Peyer's patch (tissue), 4 donors: ENCODE measurements around the gene COG2. TPM values are rescaled to one million over a fixed set of nuclear protein-coding genes. Genes with fewer than 3 reads are reported as not detected.

Source experiments
- DNase-seq, 3 donors: peaks; one replicate each; pipeline ENCODE4 v3.0.0-alpha.2; 2017 to 2019
- H3K27ac ChIP-seq, 4 donors: fragments of 200-600 bp; sonication (generic); one replicate each; pipeline ENCODE4 v1.5.1; 2016 to 2019
- H3K27me3 ChIP-seq, 2 donors: fragments of 200-600 bp; sonication (generic); one replicate each; pipeline ENCODE4 v1.5.1; 2019
- H3K36me3 ChIP-seq, 3 donors: fragments of 200-600 bp; sonication (generic); one replicate each; pipeline ENCODE4 v1.5.1; 2016 to 2019
- H3K4me1 ChIP-seq, 4 donors: fragments of 200-600 bp; sonication (generic); one replicate each; pipeline ENCODE4 v1.5.1; 2016 to 2019
- H3K4me3 ChIP-seq, 4 donors: fragments of 200-600 bp; sonication (generic); 1 replicate in 3 of 4; 2 replicates in 1 of 4; pipeline ENCODE4 v1.5.1; 2016 to 2019; ENCODE audit warnings: mild to moderate bottlenecking in 1 of 4
- H3K9me3 ChIP-seq, 4 donors: fragments of 200-600 bp; sonication (generic); one replicate each; pipeline ENCODE4 v1.5.1; 2016 to 2019; ENCODE audit warnings: mild to moderate bottlenecking in 1 of 4
- CTCF ChIP-seq, 6 experiments: fragments of 450-650 bp in 4 of 6; fragments of 200-600 bp in 2 of 6; sonication (generic) in 1 of 6; IDR thresholded peaks; one replicate each; pipeline ENCODE4 v1.5.1; 2017 to 2019; ENCODE audit warnings: antibody characterized with exemption in 6 of 6, mild to moderate bottlenecking in 3 of 6, moderate library complexity in 1 of 6
- POLR2A ChIP-seq, 2 donors: fragments of 450-650 bp; IDR thresholded peaks; one replicate each; pipeline ENCODE4 v1.5.1; 2017; ENCODE audit warnings: antibody characterized with exemption in 2 of 2, mild to moderate bottlenecking in 2 of 2, moderate library complexity in 2 of 2
- total RNA-seq, 4 donors: library from RNA; depleted of rRNA; stranded (reverse); fragments of >200 nt; gene quantifications; one replicate each; pipeline ENCODE4 v1.1.0, GENCODE V29; 2016

Gene COG2
- total RNA-seq, 4 donors from 2014 or later: 30.5 to 43.9 (median 40.0) TPM

- Histone ChIP-seq H3K36me3 (peaks cover 0 to 68% (median 0%) of the 10 kb centered on the region in 3 donors), H3K4me3 (no peak overlapping the region), H3K27ac (no peak overlapping the region), H3K4me1 (peaks cover 0 to 5% (median 0%) of the 10 kb centered on the region in 4 donors), H3K9me3 (no peaks in the 10 kb centered on the region), H3K27me3 (no peaks in the 10 kb centered on the region)
- DNase-seq: no peak
- TF ChIP-seq CTCF (IDR thresholded peaks at IDR 0.05) (no peak), POLR2A (IDR thresholded peaks at IDR 0.05) (no peak)
Observed at GRCh38 chr1:230682882-230683610, 40.8 kb downstream of the COG2 start.

GRCh38 chr1:230684146-230684545 lies 41.9 kb downstream of the COG2 start:
- Histone ChIP-seq H3K9me3 (no peaks in the 10 kb centered on the region), H3K27ac (no peak overlapping the region), H3K4me1 (peaks cover 0 to 5% (median 0%) of the 10 kb centered on the region in 4 donors), H3K36me3 (peaks cover 0 to 68% (median 0%) of the 10 kb centered on the region in 3 donors), H3K4me3 (no peak overlapping the region), H3K27me3 (no peaks in the 10 kb centered on the region)
- no peak for TF ChIP-seq CTCF (IDR thresholded peaks at IDR 0.05)
- no peak for DNase-seq

GRCh38 chr1:230684998-230685397 lies 42.7 kb downstream of the COG2 start:
- DNase-seq: no peak
- H3K4me1 ChIP-seq: peaks cover 0 to 5% (median 0%) of the 10 kb centered on the region in 4 donors
- H3K9me3 ChIP-seq: no peaks in the 10 kb centered on the region
- peaks cover 0 to 68% (median 0%) of the 10 kb centered on the region in 3 donors for H3K36me3 ChIP-seq
- H3K27me3 ChIP-seq: no peaks in the 10 kb centered on the region
- H3K4me3 ChIP-seq: no peak overlapping the region
- H3K27ac ChIP-seq: no peak overlapping the region
- TF ChIP-seq POLR2A (IDR thresholded peaks at IDR 0.05) (no peak), CTCF (IDR thresholded peaks at IDR 0.05) (no peak)

DNA sequence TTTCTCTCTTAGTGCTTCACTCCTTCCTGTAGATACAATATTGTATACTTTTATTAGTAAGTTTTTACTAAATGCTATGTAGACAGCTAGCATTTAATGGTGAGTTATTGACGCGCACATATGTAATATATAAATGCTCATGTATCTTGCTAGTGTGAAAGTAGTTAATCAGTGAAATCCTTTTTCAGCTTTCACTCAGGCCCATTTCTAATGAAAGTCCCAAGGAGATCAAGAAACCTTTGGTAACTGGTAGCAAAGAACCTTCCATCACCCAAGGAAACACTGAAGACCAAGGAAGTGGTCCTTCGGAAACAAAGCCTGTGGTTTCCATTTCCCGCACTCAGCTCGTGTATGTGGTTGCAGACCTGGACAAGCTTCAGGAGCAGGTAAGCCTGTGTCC lies 44.5 kb downstream of the COG2 start:
- H3K4me3 ChIP-seq: no peak overlapping the region
- no peaks in the 10 kb centered on the region for H3K27me3 ChIP-seq
- peaks cover 0 to 5% (median 0%) of the 10 kb centered on the region in 4 donors for H3K4me1 ChIP-seq
- no peak overlapping the region for H3K27ac ChIP-seq
- H3K36me3 ChIP-seq: peaks cover 0 to 82% (median 0%) of the 10 kb centered on the region in 3 donors
- no peaks in the 10 kb centered on the region for H3K9me3 ChIP-seq
- no peak for DNase-seq
- TF ChIP-seq POLR2A (IDR thresholded peaks at IDR 0.05) (no peak), CTCF (IDR thresholded peaks at IDR 0.05) (no peak)

DNA sequence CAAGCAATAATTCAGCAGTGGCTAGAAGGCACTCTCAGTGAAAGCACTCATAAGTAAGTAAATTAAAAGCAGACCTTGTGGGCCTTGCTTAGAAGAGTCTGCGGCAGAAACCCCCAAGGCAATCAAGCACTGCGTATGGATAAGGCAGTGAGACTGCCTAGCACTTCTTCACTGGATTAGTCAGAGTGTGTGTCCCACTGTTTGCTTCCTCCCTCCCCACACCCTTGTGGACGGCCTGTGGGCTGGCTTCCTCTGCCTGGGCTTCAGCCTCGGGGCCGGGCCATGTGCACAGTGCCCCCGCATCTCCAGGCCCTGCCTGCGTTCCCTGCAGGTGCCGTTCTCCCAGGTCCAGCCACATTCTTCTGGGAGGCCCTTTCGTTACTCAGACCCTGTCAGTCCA lies 47.8 kb downstream of the COG2 start:
- peaks cover 0 to 89% (median 0%) of the 10 kb centered on the region in 3 donors for H3K36me3 ChIP-seq
- no peak for TF ChIP-seq POLR2A (IDR thresholded peaks at IDR 0.05)
- no peak for TF ChIP-seq CTCF (IDR thresholded peaks at IDR 0.05)
- no peak overlapping the region for H3K27ac ChIP-seq
- DNase-seq: no peak
- H3K4me1 ChIP-seq: no peaks in the 10 kb centered on the region
- no peak overlapping the region for H3K4me3 ChIP-seq
- no peaks in the 10 kb centered on the region for H3K9me3 ChIP-seq
- no peaks in the 10 kb centered on the region for H3K27me3 ChIP-seq
